ENCODE data around the gene THAP4. TPM values are rescaled to one million over a fixed set of nuclear protein-coding genes. Genes with fewer than 3 reads are reported as not detected.

Gene THAP4
- total RNA-seq, 1 experiment from 2014 or later, result 71.2 TPM

- Histone ChIP-seq H2AFZ (ENCODE audit: low read depth, low read length, poor library complexity, severe bottlenecking) (no peak overlapping the region), H3K36me3 (ENCODE audit: control insufficient read depth in 1 of 2, insufficient read depth in 2 of 2, low read length in 2 of 2) (peaks cover 0 to 7% of the 10 kb centered on the region in 2 experiments; a peak in 1 of 4 replicates), H3K9ac (ENCODE audit: low read length) (no peak overlapping the region), H3K4me2 (ENCODE audit: low read length) (no peak overlapping the region), H3K4me3 (replicated peaks in 1 of 2; ENCODE audit: low read depth in 1 of 2, low read length in 2 of 2) (no peak overlapping the region), H3K27ac (ENCODE audit: low read depth, low read length) (no peak overlapping the region), H3K9me3 (ENCODE audit: control insufficient read depth in 1 of 2, insufficient read depth in 1 of 2, low read depth in 1 of 2, low read length in 2 of 2) (no peaks in the 10 kb centered on the region), H3K9me2 (ENCODE audit: insufficient read depth) (no peaks in the 10 kb centered on the region), H3K27me3 (ENCODE audit: insufficient read depth, low read length) (no peaks in the 10 kb centered on the region), H3K79me2 (ENCODE audit: insufficient read depth, low read length) (peaks cover 70% of the 10 kb centered on the region), H4K20me1 (ENCODE audit: insufficient read depth) (no peaks in the 10 kb centered on the region), H3K4me1 (ENCODE audit: control insufficient read depth in 1 of 2, insufficient read depth in 2 of 2, low read length in 2 of 2) (peaks cover 0 to 3% of the 10 kb centered on the region in 2 experiments; a peak in 1 of 4 replicates)
- no TSS peak for BruUV-seq (replicated peaks)
- RAD21 ChIA-PET (ENCODE audit: low non-redundant PET in 1 of 2, low total read pairs in 2 of 2, uncharacterized antibody in 2 of 2, unreplicated experiment in 2 of 2), result no interaction called here
- intact Hi-C loops (cut with micrococcal nuclease), result no loop called here
- ATAC-seq (no peak), DNase-seq (ENCODE audit: low read depth, low spot score) (no peak)
- CTCF ChIA-PET, result no interaction called here
- POLR2A ChIA-PET, result no interaction called here
- TF ChIP-seq FOSL1 (IDR thresholded peaks at IDR 0.05; ENCODE audit: low read depth) (no peak), REST (IDR thresholded peaks at IDR 0.05; ENCODE audit: low read depth) (no peak), SIN3A (IDR thresholded peaks at IDR 0.05; ENCODE audit: low read depth) (no peak), ZNF274 (IDR thresholded peaks at IDR 0.05; ENCODE audit: low read depth, low read length) (no peak), CBX3 (IDR thresholded peaks at IDR 0.05; ENCODE audit: low read depth) (no peak), RAD21 (IDR thresholded peaks at IDR 0.05; ENCODE audit: low read depth) (no peak), EGR1 (IDR thresholded peaks at IDR 0.05; ENCODE audit: low read depth) (no peak)
Observed at GRCh38 chr2:241611062-241611461, 25.9 kb downstream of the THAP4 start.

Measured in HCT116 (cell line).